GM19397 (cell line): ENCODE data around the gene SP7.
A peak's percentile ranks its signal among the peaks of the same experiment; 100 is the strongest.
"Not testable (repeated sequence)": the region's sequence is repeated elsewhere in the genome, so short reads cannot be mapped to it uniquely, and the experiment has no call there.

Experiments used
- ATAC-seq: cut with Tn5 transposase; IDR thresholded peaks from one replicate; pipeline ENCODE4 v1.9.1; 2021; ENCODE audit warnings: mild to moderate bottlenecking, moderate library complexity; ENCODE audit not compliant: unreplicated experiment

The SP7 gene

DNA sequence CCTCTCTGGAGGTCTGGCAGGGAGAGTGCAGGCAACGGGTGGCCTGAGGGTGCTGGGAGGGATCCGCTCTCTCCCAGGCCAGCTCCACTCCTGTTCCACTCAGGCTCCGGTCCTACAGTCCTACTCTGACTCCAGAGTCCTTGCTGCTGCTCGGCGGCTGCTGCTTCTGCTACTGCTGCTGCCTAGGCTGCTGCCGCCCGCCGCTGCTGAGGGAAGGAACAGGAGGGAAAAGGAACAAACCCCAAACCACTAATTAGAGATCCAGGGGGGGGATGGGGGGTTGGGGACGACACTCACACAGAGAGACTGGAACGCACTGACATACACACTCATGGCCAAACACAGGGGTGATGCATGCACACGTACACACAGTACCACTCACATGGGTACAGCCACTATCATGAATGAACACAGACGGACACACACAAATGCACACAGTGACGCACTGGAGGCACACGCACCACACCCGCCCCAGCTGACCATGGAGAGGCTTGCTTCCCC is at the start of gene SP7:
TSS of gene SP7 (minus strand) at position 174 of the 501 bp plus-strand sequence. CDS start 708 bp downstream, outside the sequence.
- ATAC-seq = no peak

- no peak for ATAC-seq
Observed at GRCh38 chr12:53383258-53383657, 47.1 kb upstream of the SP7 start.

- ATAC-seq = no peak
Observed at GRCh38 chr12:53381731-53382630, 45.8 kb upstream of the SP7 start.

DNA sequence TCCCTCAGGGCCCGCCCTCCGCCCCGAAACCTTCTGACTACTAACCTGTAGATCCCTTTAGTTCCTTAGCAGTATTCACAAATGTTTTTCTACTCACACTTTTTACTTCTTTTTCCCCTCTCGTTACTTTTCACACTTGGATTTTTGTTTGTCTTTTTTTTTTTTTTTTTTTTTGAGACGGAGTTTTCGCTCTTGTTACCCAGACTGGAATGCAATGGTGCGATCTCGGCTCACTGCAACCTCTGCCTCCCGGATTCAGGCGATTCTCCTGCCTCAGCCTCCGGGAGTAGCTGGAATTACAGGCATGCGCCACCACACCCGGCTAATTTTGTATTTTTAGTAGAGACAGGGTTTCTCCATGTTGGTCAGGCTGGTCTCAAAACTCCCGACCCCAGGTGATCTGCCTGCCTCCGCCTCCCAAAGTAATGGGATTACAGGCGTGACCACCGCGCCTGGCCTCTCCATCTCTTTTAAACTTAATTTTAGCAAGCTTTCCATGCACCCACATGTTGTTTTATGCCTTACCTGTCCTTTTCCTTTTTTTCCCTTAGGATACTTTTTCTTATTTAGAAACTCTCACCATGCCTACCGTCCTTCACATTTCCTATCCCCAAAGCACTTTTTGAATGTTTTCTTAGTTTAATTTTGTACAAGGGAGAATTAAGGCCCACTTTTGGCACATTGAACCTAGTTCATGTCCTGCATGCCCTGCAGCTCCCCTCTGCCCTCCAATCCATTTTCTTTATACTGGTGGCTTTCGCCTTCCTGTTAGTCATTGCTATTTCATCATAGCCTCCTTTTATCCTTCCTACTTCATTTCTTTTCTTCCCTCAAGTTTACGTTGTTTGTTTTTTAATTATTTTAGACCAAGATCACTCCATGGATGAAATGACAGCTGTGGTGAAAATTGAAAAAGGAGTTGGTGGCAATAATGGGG is 44.9 kb upstream of the SP7 start:
- ATAC-seq = no peak

- peak; percentile 53 for ATAC-seq
Observed at GRCh38 chr12:53380104-53380793, 44.1 kb upstream of the SP7 start, which contains the start of gene SP1. Gene SP1, plus strand, starts transcription at chr12:53380176. Its CDS starts 116 bp downstream, at chr12:53380292.

DNA sequence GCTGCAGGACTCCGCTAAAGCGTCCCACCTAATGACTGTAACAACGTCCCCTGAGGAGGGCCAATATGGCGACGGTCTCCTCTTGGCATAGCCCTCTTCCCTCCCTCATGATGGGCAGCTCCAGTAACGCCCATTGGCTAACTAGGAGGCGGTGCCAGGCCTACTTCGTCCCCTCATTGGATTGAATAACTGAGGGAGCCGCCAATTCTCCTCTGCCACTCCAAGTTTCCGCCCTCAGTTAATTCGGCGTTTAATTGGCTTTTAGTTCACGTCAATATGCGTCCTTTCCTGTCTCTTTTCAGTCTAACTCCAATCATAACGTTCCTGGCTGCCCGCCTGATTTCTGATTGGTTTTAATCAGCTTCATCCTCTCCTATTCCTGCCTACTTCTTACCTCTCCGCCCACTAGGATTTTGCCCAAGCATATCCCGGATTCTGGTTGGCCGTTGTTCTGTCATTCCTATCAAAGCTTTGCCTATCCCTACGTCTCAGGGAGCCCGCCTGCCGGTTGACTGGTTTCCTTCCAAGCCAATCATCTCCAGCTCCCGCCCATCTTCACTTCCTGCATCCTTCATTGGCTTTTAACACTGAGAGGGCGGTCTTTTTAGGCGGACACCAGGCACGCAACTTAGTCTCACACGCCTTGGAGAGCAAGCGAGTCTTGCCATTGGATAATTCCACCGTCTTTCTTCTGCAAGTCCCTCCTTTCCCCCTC is 43.4 kb upstream of the SP7 start:
- ATAC-seq = peak; percentile 59

GRCh38 chr12:53378724-53379388 is 42.7 kb upstream of the SP7 start:
- no peak for ATAC-seq

GRCh38 chr12:53378222-53378621 is 42.1 kb upstream of the SP7 start:
- no peak for ATAC-seq

- ATAC-seq = no peak
Observed at GRCh38 chr12:53376747-53377146, 40.6 kb upstream of the SP7 start.

GRCh38 chr12:53374277-53374676 is 38.1 kb upstream of the SP7 start:
- not testable (repeated sequence) for ATAC-seq

DNA sequence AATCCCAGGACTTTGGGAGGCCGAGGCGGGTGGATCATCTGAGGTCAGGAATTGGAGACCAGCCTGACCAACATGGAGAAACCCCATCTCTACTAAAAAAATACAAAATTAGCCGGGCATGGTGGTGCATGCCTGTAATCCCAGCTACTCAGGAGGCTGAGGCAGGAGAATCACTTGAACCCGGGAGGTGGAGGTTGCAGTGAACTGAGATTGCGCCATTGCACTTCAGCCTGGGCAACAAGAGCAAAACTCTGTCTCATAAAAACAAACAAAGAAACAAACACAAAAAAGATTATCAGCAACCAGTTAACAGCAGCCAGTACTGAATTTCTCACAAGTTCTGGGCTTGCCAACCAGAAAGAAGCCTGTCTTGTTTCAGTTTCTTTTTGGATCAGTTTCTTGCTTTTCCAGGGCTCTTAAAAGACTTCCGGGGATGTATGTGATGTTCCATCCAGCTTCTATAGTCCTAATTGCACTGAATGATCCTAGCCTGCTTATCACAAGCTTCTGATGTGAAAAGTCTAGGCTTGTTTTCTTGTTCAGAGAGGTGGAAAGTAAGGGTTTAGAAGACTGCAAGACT is 37.5 kb upstream of the SP7 start:
- not testable (repeated sequence) for ATAC-seq

DNA sequence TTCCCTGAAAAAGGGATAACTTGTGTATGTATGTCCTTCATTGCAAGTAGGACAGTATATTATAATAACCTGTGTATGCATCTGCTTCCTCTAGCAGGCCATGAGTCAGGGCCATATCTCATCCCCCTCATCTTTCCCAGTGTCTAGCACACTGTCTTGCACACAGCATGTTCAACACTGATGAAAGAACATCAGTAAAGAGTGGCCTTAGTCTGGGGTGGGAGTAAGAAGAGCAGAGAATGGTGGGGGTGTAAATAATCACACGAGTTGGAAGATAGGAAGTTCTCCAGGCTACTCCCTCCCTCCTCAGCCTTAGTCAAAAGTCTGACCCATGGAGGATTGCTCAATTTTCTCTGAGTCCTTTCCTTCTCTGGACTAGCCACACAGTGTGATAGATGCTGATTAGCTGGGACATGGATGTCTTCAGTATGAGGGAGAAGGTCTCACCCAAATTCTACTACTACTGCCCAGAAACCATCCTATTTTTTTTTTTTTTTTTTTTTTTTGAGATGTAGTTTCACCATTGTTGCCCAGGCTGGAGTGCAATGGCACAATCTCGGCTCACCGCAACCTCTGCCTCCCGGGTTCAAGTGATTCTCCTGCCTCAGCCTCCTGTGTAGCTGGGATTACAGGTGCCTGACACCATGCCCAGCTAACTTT is 29.2 kb upstream of the SP7 start:
- no peak for ATAC-seq

- ATAC-seq = not testable (repeated sequence)
Observed at GRCh38 chr12:53361638-53362037, 25.5 kb upstream of the SP7 start.

DNA sequence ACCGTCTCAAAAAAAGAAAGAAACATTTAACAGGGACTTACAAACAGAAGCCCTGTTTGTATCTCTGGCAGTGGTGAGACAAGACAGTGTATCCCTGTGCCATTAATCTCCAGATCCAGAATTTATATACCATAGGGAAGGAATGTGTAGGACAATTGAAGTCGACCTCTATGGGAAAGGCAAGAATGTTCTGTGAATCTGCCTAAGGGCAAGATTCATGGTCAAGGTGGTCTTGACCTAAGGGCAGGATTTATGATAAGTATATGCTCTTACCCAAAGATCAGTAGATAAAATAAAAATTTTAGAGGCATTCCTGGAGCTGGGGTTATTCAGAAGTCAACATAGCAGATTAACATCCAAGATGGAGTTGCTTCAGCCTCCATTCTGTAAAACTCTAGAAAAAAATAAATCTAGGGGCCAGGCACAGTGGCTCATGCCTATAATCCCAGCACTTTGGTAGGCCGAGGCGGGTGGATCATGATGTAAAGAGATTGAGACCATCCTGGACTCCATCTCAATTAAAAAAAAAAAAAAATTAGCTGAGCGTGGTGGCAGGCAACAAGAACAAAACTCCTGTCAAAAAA is 22.8 kb upstream of the SP7 start:
- ATAC-seq = no peak

DNA sequence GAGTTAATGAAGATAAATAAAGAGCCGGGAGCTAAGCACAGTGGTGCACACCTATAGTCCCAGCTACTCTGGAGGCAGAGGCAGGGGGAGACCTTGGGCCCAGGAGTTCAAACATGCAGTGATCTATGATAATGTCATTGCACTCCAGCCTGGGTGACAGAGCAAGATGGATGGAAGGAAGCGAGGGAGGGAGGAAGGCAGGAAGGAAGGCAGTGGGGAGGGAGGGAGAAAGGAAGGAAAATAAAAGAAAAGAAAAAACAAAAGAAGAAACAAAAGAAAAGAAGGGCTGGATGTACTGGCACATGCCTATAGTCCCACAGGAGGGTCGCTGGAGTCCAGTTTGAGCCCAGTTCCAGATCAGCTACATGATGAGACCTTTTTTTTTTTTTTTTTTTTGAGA is 19.0 kb upstream of the SP7 start:
- no peak for ATAC-seq

GRCh38 chr12:53353257-53353655 is 17.1 kb upstream of the SP7 start:
- no peak for ATAC-seq

- no peak for ATAC-seq
Observed at GRCh38 chr12:53352331-53353256, 16.4 kb upstream of the SP7 start.
